A549 treated with AZD9567 at 1 μM for 4 hours (cell line): ENCODE measurements around the gene CFC1. TPM values are rescaled to one million over a fixed set of nuclear protein-coding genes. Genes with fewer than 3 reads are reported as not detected.

ENCODE experiments used
- total RNA-seq: library from RNA; stranded (reverse); fragments of 200-300 nt; extraction: Qiagen RNA extraction; gene quantifications from 5 replicates; pipeline ENCODE4 v1.2.3, GENCODE V29; 2022; ENCODE audit not compliant: insufficient read depth

The CFC1 gene
- total RNA-seq = not detected in 5 replicates

DNA sequence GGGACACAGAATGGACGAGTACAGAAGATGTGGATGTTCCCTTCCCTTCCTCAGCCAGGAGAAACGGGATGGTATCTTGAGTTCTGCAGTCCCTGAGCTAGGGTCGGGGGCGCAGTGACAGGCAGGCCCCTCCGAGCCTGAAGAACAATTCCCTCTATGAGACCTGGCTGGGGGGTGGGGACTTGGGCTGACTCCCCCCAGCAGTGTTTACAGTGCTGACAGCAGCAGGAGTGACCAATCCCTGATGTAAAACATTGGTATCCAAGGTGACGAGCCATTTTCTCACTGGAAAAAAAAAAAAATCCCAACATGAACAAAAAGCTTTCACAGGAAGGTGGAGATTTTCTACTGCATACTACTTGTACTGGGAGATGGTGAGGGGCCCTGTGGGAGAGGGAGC lies at the start of gene CFC1:
CFC1 (minus strand) TSS at position 183 of the 400 bp plus-strand sequence. CDS start 288 bp downstream, outside the sequence.

GRCh38 chr2:130611140-130611539 lies 11.8 kb upstream of the CFC1 start, which contains the start of gene POTEJ:
Gene POTEJ, plus strand, starts transcription at chr2:130611440. Its CDS starts 93 bp downstream, at chr2:130611533.

Other genes with a start within 250 kb of the CFC1 start
- gene PTPN18, start 243.5 kb downstream of the CFC1 start, total RNA-seq = 29.0 to 31.1 TPM (median 30.7 TPM) in 5 replicates
- gene POTEI, start 90.2 kb downstream of the CFC1 start, total RNA-seq = 0.02 TPM in 1 of 5 replicates, not detected in the others
- gene CFC1B, start 78.4 kb downstream of the CFC1 start, total RNA-seq = not detected in 5 replicates
- gene POTEJ, start 11.9 kb upstream of the CFC1 start, total RNA-seq = not detected in 5 replicates
- not detected in 5 replicates for gene GPR148, start 129.5 kb upstream of the CFC1 start, total RNA-seq
- not detected in 5 replicates for gene AMER3, start 156.0 kb upstream of the CFC1 start, total RNA-seq
- gene ARHGEF4, start 237.3 kb upstream of the CFC1 start, total RNA-seq = 8.6 to 11.5 TPM (median 8.9 TPM) in 5 replicates